Gastroesophageal sphincter (tissue), 4 donors: ENCODE measurements around the gene CCNK. TPM values are rescaled to one million over a fixed set of nuclear protein-coding genes. Genes with fewer than 3 reads are reported as not detected.
A peak's percentile ranks its signal among the peaks of the same experiment; 100 is the strongest.

Experiments
- ATAC-seq: fragments of 150-250 bp; one replicate; pipeline ENCODE4 v1.9.1; 2016; ENCODE audit warnings: mild to moderate bottlenecking, moderate library complexity
- H3K27ac ChIP-seq, 4 donors: fragments of 200-600 bp; sonication (generic) in 3 of 4; 1 replicate in 3 of 4; 2 replicates in 1 of 4; pipeline ENCODE4 v1.5.1; 2016 to 2019
- H3K27me3 ChIP-seq: fragments of 200-600 bp; sonication (generic); one replicate; pipeline ENCODE4 v1.5.1; 2019
- H3K36me3 ChIP-seq, 2 donors: fragments of 200-600 bp; sonication (generic); one replicate each; pipeline ENCODE4 v1.5.1; 2019; ENCODE audit warnings: control low read depth in 1 of 2
- H3K4me1 ChIP-seq, 3 donors: fragments of 200-600 bp; sonication (generic); 1 replicate in 2 of 3; 2 replicates in 1 of 3; pipeline ENCODE4 v1.5.1; 2016 to 2019; ENCODE audit warnings: control low read depth in 2 of 3
- H3K4me3 ChIP-seq, 2 donors: fragments of 200-600 bp; sonication (generic); one replicate each; pipeline ENCODE4 v1.5.1; 2019; ENCODE audit warnings: mild to moderate bottlenecking in 1 of 2, moderate library complexity in 1 of 2
- H3K9me3 ChIP-seq, 3 donors: fragments of 200-600 bp; sonication (generic); one replicate each; pipeline ENCODE4 v1.5.1; 2017 to 2019; ENCODE audit warnings: control low read depth in 2 of 3
- EP300 ChIP-seq: sonication (generic); formaldehyde crosslinking; IDR thresholded peaks from one replicate; pipeline ENCODE4 v1.6.1; 2017; ENCODE audit warnings: antibody characterized with exemption, mild to moderate bottlenecking
- POLR2A ChIP-seq, 2 donors: fragments of 450-650 bp; IDR thresholded peaks; one replicate each; pipeline ENCODE4 v1.6.1; 2017; ENCODE audit warnings: antibody characterized with exemption in 2 of 2, mild to moderate bottlenecking in 2 of 2, moderate library complexity in 1 of 2
- POLR2AphosphoS5 ChIP-seq: sonication (generic); formaldehyde crosslinking; IDR thresholded peaks from one replicate; pipeline ENCODE4 v1.6.1; 2017; ENCODE audit warnings: antibody characterized with exemption
- WGBS, 2 donors: methylation state at CpG; one replicate each; pipeline ENCODE4 v1.1.5; 2018; ENCODE audit warnings: low coverage in 1 of 2; 5-methylcytosine and 5-hydroxymethylcytosine counted together
- total RNA-seq, 4 donors: library from RNA; depleted of rRNA; stranded (reverse); fragments of >200 nt; gene quantifications; one replicate each; pipeline ENCODE4 v1.1.0, GENCODE V29; 2016
- TF ChIP-seq, protein P1 (sequence below), 4 experiments: fragments of 200-600 bp in 2 of 4; fragments of 450-650 bp in 2 of 4; sonication (generic) in 1 of 4; IDR thresholded peaks; one replicate each; pipeline ENCODE4 v1.5.1; 2017 to 2019; ENCODE audit warnings: antibody characterized with exemption in 4 of 4, mild to moderate bottlenecking in 2 of 4, moderate library complexity in 2 of 4

CCNK gene
- total RNA-seq, 4 donors from 2014 or later: 17.1 to 26.8 (median 20.7) TPM

DNA sequence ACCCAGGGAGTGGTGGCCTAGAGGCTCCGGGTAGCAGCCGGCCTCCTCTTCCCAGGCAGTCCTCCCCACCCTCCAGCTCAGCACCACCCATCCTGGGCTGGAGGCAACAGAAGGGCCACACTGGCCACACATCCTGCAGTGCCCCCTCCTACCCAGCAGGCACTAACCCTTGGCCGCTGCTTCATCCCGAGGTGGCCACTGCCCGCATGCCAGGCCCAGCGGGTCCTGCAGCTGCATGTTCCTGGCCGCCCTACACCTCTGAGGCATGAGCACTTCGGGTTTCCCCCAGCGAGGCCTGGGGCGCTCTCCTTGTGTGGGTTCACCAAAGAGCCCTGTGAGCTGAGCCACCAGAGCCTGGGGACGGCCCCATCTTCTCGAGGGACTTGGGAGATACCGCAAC lies 61.4 kb downstream of the CCNK start:
- no peak for ATAC-seq
- Histone ChIP-seq H3K4me3 (no peak overlapping the region), H3K36me3 (no peaks in the 10 kb centered on the region), H3K27me3 (no peaks in the 10 kb centered on the region), H3K27ac (peak overlapping the region in 1 of 4 donors; percentile 80), H3K4me1 (peaks cover 0 to 97% (median 24%) of the 10 kb centered on the region in 3 donors), H3K9me3 (no peaks in the 10 kb centered on the region)
- TF ChIP-seq, protein P1, sequence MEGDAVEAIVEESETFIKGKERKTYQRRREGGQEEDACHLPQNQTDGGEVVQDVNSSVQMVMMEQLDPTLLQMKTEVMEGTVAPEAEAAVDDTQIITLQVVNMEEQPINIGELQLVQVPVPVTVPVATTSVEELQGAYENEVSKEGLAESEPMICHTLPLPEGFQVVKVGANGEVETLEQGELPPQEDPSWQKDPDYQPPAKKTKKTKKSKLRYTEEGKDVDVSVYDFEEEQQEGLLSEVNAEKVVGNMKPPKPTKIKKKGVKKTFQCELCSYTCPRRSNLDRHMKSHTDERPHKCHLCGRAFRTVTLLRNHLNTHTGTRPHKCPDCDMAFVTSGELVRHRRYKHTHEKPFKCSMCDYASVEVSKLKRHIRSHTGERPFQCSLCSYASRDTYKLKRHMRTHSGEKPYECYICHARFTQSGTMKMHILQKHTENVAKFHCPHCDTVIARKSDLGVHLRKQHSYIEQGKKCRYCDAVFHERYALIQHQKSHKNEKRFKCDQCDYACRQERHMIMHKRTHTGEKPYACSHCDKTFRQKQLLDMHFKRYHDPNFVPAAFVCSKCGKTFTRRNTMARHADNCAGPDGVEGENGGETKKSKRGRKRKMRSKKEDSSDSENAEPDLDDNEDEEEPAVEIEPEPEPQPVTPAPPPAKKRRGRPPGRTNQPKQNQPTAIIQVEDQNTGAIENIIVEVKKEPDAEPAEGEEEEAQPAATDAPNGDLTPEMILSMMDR (IDR thresholded peaks at IDR 0.05): no peak
- TF ChIP-seq POLR2AphosphoS5 (no peak), POLR2A (IDR thresholded peaks at IDR 0.05) (no peak), EP300 (no peak)
- WGBS, 2 donors: no CpG with 5 or more reads among the region's 13 CpGs

DNA sequence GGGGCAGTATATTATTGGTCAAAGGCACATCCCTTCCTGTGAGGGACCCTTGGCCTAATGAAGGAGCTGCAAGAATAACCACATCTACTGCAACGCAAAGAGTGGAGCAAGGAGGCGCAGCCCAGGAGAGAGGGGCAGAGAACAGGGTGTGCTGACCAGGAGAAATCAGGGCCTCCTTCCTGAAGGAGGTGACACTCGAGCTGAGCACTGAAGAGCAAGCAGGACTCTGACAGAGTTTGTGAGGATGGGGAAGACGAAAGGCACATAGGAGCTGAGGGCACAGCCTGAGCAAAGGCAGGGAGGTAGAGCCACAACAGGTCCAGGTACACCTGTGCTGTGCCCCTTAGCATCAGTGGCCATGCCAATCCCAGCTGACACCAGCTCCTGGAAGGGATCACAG lies 62.2 kb downstream of the CCNK start:
- ATAC-seq: no peak
- WGBS, 2 donors: 87 to 100% methylated on average over 2 to 4 of the region's 4 CpGs
- H3K36me3 ChIP-seq: no peaks in the 10 kb centered on the region
- peaks cover 0 to 95% (median 16%) of the 10 kb centered on the region in 3 donors for H3K4me1 ChIP-seq
- no peaks in the 10 kb centered on the region for H3K9me3 ChIP-seq
- no peak overlapping the region for H3K4me3 ChIP-seq
- TF ChIP-seq, protein P1 (IDR thresholded peaks at IDR 0.05): no peak
- TF ChIP-seq POLR2AphosphoS5: no peak
- no peak for TF ChIP-seq EP300
- no peak for TF ChIP-seq POLR2A (IDR thresholded peaks at IDR 0.05)
- H3K27ac ChIP-seq: peak overlapping the region in 1 of 4 donors; percentile 0
- H3K27me3 ChIP-seq: no peaks in the 10 kb centered on the region

DNA sequence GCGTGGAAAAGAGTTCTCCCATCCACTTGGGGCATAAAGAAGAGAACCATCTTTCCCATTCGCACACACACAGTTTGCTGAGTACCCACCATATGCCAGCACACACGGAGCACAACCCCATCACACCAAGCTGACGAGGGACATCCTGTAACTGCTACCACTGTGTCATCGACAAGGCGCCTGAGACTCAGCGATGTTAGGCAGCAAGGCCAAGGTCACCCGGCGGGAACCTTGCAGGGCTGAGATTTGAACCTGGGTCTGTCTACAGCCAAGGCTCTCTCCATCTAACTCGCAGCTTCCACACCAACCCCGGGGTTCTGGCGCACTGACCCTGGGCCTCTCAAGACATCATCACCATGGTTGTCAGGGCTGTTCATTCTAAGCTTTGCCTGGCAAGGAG lies 62.8 kb downstream of the CCNK start:
- Histone ChIP-seq H3K4me1 (peaks cover 0 to 95% (median 13%) of the 10 kb centered on the region in 3 donors), H3K4me3 (no peak overlapping the region), H3K27me3 (no peaks in the 10 kb centered on the region), H3K36me3 (no peaks in the 10 kb centered on the region), H3K27ac (peak overlapping the region in 1 of 4 donors; percentile 41), H3K9me3 (no peaks in the 10 kb centered on the region)
- no peak for ATAC-seq
- WGBS, 2 donors: 90 to 100% methylated on average over 2 to 4 of the region's 12 CpGs
- TF ChIP-seq POLR2A (IDR thresholded peaks at IDR 0.05) (no peak), POLR2AphosphoS5 (no peak), EP300 (no peak)
- TF ChIP-seq, protein P1 (IDR thresholded peaks at IDR 0.05): no peak

DNA sequence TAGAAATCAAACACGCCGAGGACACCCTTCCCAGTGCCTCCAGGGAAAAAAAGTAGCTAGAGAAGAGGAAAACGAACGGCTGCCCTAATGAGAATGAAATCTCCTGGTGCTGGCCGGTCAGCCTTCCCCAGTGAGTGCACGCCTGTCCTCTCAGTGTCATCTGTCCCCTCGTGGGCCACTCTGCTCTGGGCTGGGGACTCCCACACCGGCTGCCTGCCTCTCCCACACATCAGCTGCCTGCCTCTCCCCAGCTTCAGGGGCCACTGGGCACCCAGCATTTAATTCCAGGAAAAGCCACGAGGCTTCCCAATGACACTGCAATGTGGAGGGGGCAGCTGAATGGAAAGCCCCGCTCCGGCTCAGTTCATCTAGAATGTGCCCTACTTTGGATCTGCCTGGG lies 63.8 kb downstream of the CCNK start:
- no peaks in the 10 kb centered on the region for H3K9me3 ChIP-seq
- H3K4me1 ChIP-seq: peaks cover 0 to 95% (median 12%) of the 10 kb centered on the region in 3 donors
- 35 to 48% methylated on average over 2 to 6 of the region's 11 CpGs for WGBS, 2 donors
- no peak for ATAC-seq
- no peak overlapping the region for H3K4me3 ChIP-seq
- TF ChIP-seq POLR2AphosphoS5 (no peak), EP300 (no peak), POLR2A (IDR thresholded peaks at IDR 0.05) (no peak)
- TF ChIP-seq, protein P1 (IDR thresholded peaks at IDR 0.05): no peak
- no peaks in the 10 kb centered on the region for H3K27me3 ChIP-seq
- no peaks in the 10 kb centered on the region for H3K36me3 ChIP-seq
- peak overlapping the region in 2 of 4 donors; percentile 41 to 43 for H3K27ac ChIP-seq

DNA sequence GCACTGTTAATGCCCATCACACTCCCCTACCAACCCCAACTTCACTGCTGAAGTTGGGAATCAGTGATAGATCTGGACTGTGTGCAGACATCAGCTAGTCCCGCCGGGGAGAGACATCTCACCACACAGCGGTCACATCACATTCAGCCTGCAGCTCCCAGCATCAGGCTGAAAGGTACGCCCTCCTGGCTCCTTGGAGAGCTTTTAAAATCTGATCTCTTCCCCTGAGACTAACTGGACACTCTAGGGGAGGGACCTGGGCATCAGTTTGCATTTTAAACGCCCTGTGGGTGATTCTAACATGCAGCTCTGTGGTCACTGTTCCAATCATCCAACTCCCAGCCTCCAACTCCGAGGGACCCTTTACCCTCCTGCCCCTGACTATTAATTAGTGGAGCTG lies 64.4 kb downstream of the CCNK start:
- Histone ChIP-seq H3K27ac (peak overlapping the region in 2 of 4 donors; percentile 24 to 41), H3K4me3 (no peak overlapping the region), H3K9me3 (no peaks in the 10 kb centered on the region), H3K36me3 (no peaks in the 10 kb centered on the region), H3K4me1 (peaks cover 0 to 95% (median 10%) of the 10 kb centered on the region in 3 donors), H3K27me3 (no peaks in the 10 kb centered on the region)
- TF ChIP-seq POLR2AphosphoS5 (no peak), EP300 (no peak), POLR2A (IDR thresholded peaks at IDR 0.05) (no peak)
- TF ChIP-seq, protein P1 (IDR thresholded peaks at IDR 0.05): no peak
- no peak for ATAC-seq
- WGBS, 2 donors: 40 to 78% methylated on average over 1 to 2 of the region's 6 CpGs
